PFSK-1 (cell line): ENCODE results near the gene CFAP20DC.

Experiments
- FOXP2 ChIP-seq: optimal IDR thresholded peaks from 2 replicates; pipeline ENCODE3; 2011; ENCODE audit warnings: borderline replicate concordance, control low read depth, inconsistent platforms; ENCODE audit not compliant: insufficient read depth; ENCODE audit errors: extremely low read length, extremely low read depth
- POLR2AphosphoS5 ChIP-seq: IDR thresholded peaks from 2 replicates; pipeline ENCODE4 v1.6.1; 2012; ENCODE audit warnings: low read depth, mild to moderate bottlenecking, control low read depth, low read length, moderate library complexity
- SIN3A ChIP-seq: IDR thresholded peaks from 2 replicates; pipeline ENCODE4 v1.6.1; 2012; ENCODE audit warnings: mild to moderate bottlenecking, low read length, moderate library complexity, borderline replicate concordance; ENCODE audit not compliant: insufficient read depth
- TAF1 ChIP-seq: IDR thresholded peaks from 2 replicates; pipeline ENCODE4 v1.6.1; 2012; ENCODE audit warnings: low read length, control low read depth, borderline replicate concordance; ENCODE audit not compliant: insufficient read depth
- TF ChIP-seq, protein P1 (sequence below), 2 experiments: IDR thresholded peaks; 2 replicates each; pipeline versions ENCODE4 v1.6.1 to v1.8.0; 2011 to 2012; ENCODE audit warnings: low read depth in 2 of 2, low read length in 2 of 2, control low read depth in 1 of 2, inconsistent platforms in 1 of 2, mild to moderate bottlenecking in 1 of 2, moderate library complexity in 1 of 2; ENCODE audit not compliant: insufficient read depth in 1 of 2

CFAP20DC gene

DNA sequence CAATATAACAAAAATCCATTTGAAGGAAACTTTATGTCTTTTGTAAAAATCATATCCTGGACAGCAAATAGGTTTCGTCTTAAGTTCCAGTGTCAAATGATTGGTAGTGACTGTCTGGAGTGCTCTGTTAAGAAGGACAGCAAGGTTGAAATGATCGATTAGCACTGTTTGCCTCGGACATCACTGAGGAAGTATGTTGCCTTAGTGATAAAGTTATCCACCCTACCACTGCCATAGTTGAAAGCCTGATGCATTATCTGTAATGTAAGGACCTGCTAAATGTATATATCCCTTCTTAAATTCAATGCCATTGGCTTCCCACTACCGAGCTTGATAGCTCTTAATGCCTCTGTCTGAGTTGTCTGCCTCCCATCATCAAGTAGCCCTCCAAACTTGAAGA, 70.0 kb downstream of the CFAP20DC start:
- TF ChIP-seq, protein P1, sequence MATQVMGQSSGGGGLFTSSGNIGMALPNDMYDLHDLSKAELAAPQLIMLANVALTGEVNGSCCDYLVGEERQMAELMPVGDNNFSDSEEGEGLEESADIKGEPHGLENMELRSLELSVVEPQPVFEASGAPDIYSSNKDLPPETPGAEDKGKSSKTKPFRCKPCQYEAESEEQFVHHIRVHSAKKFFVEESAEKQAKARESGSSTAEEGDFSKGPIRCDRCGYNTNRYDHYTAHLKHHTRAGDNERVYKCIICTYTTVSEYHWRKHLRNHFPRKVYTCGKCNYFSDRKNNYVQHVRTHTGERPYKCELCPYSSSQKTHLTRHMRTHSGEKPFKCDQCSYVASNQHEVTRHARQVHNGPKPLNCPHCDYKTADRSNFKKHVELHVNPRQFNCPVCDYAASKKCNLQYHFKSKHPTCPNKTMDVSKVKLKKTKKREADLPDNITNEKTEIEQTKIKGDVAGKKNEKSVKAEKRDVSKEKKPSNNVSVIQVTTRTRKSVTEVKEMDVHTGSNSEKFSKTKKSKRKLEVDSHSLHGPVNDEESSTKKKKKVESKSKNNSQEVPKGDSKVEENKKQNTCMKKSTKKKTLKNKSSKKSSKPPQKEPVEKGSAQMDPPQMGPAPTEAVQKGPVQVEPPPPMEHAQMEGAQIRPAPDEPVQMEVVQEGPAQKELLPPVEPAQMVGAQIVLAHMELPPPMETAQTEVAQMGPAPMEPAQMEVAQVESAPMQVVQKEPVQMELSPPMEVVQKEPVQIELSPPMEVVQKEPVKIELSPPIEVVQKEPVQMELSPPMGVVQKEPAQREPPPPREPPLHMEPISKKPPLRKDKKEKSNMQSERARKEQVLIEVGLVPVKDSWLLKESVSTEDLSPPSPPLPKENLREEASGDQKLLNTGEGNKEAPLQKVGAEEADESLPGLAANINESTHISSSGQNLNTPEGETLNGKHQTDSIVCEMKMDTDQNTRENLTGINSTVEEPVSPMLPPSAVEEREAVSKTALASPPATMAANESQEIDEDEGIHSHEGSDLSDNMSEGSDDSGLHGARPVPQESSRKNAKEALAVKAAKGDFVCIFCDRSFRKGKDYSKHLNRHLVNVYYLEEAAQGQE (IDR thresholded peaks at IDR 0.05; ENCODE audit: insufficient read depth in 1 of 2, low read depth in 2 of 2, low read length in 2 of 2) = no peak

DNA sequence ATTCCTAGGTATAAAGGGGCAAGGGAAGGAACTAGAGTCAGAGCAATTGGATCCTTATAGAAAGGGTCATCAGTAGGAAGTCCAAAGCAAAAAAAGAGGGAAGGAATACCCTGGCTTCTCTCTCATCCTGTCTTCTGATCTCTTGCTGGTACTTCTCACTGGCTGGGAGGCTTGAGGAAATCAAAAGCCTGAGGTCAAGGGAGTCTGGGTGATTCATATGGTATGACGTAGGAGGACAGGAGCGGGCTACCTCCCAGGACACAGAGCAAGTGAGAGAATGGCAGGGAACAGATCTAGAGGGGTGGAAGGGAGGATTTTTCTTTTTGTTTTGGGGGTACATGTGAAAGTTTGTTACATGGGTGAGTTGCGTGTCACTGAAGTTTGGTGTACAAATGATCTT, 76.0 kb downstream of the CFAP20DC start:
- TF ChIP-seq POLR2AphosphoS5 (no peak), SIN3A (no peak), TAF1 (no peak), FOXP2 (no peak)
- TF ChIP-seq, protein P1 (IDR thresholded peaks at IDR 0.05; ENCODE audit: insufficient read depth in 1 of 2, low read depth in 2 of 2, low read length in 2 of 2) = no peak

DNA sequence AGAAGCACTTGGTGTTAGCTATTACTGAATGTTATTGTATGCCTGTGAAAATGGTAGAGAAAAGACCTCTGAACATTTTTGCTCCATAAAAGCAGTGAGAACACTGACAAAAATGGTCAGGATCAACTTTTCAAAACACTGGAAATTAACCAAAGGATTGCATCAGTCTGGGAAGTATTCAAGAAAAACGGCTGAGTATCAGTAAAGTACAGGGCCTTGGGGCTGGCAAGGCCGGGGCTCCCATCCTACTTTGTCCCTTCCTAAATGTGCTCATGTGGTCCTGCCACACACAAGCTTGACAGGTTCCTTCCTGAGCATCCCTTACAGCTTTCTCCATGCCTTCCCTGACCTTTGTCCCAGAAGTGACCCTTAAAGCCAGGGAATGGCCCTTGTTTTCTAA, 84.0 kb downstream of the CFAP20DC start:
- TF ChIP-seq POLR2AphosphoS5 (no peak), SIN3A (no peak), TAF1 (no peak), FOXP2 (no peak)
- TF ChIP-seq, protein P1 (IDR thresholded peaks at IDR 0.05; ENCODE audit: insufficient read depth in 1 of 2, low read depth in 2 of 2, low read length in 2 of 2) = no peak

DNA sequence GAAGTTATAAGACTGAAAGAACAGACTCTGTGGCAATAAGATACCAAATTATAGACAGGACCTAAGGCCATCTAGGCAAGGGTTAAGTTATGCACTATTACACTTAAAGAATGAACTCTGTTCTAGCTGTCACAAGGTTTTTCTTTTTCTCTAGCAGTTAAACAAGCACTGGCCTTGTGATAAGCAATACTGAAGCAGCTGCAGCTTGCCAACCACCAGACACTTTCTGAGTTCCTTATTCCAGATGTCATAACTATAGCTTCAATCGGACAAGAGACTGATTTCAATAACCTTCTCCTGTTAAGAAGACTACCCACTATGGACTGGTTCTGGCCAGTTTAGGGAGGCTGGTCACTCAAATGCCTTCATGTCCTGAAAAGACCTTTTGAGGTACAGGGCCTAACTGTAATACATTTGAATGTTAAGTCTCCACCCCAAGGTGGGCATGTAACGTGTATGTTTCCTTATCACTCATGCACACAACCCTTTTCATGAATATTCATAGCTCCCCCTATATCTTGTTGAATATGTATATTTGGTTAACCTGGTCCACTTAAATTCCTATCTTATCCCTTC, 85.8 kb downstream of the CFAP20DC start:
- TF ChIP-seq TAF1 (no peak), SIN3A (no peak), POLR2AphosphoS5 (no peak), FOXP2 (no peak)
- TF ChIP-seq, protein P1 (IDR thresholded peaks at IDR 0.05; ENCODE audit: insufficient read depth in 1 of 2, low read depth in 2 of 2, low read length in 2 of 2) = no peak

DNA sequence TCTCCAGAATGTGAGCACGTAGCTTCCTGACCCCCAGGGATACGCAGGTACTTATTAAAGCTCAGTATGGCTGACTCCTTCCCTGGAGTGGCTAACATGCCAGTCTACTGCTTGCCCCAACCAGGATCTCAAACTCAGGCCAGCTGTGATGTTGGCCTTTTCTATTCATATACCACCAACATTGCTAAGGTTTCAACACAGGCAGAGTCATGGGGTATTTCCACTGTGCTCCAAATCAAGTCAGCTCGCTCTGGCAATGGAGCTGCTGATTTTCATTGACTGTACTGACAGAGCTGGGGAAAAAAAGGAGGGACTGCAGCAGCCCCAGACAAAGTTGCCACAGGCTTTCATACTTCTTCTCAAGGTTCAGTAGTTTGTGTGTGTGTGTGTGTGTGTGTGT, 87.0 kb downstream of the CFAP20DC start:
- TF ChIP-seq SIN3A = no peak
- TF ChIP-seq, protein P1 (IDR thresholded peaks at IDR 0.05; ENCODE audit: insufficient read depth in 1 of 2, low read depth in 2 of 2, low read length in 2 of 2) = no peak
